A673 (cell line): ENCODE measurements around the gene AMBRA1.

ENCODE experiments used
- EZH2 ChIP-seq: fragments of 200-600 bp; sonication (generic); IDR thresholded peaks from 2 replicates; pipeline ENCODE4 v1.6.1; 2017; ENCODE audit warnings: borderline replicate concordance, low read depth, mild to moderate bottlenecking, mixed read lengths, antibody characterized with exemption, low read length; ENCODE audit not compliant: poor library complexity, severe bottlenecking
- TF ChIP-seq, protein P1 (sequence below): fragments of 300-800, 200-600 bp; sonication (generic); conservative IDR thresholded peaks from 2 replicates; pipeline ENCODE4 v1.5.1; 2017; ENCODE audit warnings: low read depth, mild to moderate bottlenecking, antibody characterized with exemption, low read length, moderate library complexity, mixed read lengths

DNA sequence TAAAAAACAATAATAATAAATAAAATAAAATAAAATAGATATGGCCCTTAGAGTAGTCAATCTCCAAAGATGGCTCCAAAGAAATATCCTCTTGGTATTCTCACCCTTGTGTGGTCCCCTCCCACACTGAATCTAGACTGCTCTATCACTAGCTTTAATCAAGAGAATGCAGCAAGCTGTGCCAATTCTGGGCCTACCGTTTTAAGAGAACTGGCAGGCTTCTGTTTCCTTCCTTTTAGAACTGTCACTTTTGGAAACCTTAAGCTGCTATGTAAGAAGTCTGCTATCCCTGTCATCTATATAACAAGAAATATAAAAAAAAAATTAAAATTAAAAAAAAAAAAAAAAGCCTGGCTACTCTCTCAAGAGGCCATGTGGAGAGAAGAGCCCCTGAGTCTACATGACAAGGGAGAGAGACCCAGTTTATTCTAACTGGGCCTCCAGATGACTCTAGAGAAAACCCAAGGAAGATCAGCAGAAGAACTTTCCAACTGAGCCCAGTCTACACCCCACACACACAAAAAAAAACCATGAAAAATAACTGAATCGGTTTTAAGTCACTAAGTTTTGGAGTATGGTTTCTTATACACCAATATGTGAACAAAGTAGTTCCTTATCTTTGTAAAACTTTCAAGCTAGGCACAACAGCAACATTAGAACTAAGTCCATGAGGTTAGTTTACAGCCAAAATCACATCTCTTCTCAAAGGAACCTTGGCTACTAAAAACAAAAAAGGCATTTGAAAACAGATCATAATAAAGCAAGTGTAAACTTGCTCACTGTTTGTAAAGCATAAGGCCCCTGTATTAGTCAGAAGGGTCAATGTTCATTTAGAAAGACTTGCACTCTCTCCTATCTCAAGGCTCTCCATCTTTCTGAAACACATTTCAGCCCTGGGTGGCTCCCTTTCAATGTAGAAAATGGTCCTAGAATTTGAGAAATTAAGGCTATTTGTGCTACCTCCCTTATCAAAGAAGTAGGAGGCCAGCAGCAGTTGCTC lies 67.3 kb downstream of the AMBRA1 start:
- TF ChIP-seq, protein P1, sequence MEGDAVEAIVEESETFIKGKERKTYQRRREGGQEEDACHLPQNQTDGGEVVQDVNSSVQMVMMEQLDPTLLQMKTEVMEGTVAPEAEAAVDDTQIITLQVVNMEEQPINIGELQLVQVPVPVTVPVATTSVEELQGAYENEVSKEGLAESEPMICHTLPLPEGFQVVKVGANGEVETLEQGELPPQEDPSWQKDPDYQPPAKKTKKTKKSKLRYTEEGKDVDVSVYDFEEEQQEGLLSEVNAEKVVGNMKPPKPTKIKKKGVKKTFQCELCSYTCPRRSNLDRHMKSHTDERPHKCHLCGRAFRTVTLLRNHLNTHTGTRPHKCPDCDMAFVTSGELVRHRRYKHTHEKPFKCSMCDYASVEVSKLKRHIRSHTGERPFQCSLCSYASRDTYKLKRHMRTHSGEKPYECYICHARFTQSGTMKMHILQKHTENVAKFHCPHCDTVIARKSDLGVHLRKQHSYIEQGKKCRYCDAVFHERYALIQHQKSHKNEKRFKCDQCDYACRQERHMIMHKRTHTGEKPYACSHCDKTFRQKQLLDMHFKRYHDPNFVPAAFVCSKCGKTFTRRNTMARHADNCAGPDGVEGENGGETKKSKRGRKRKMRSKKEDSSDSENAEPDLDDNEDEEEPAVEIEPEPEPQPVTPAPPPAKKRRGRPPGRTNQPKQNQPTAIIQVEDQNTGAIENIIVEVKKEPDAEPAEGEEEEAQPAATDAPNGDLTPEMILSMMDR: no peak
- no peak for TF ChIP-seq EZH2
